ENCODE results near the gene ISYNA1. TPM values are rescaled to one million over a fixed set of nuclear protein-coding genes. Genes with fewer than 3 reads are reported as not detected.
A peak's percentile ranks its signal among the peaks of the same experiment; 100 is the strongest.

ISYNA1 gene
- total RNA-seq, 1 experiment from 2014 or later = 236 TPM

DNA sequence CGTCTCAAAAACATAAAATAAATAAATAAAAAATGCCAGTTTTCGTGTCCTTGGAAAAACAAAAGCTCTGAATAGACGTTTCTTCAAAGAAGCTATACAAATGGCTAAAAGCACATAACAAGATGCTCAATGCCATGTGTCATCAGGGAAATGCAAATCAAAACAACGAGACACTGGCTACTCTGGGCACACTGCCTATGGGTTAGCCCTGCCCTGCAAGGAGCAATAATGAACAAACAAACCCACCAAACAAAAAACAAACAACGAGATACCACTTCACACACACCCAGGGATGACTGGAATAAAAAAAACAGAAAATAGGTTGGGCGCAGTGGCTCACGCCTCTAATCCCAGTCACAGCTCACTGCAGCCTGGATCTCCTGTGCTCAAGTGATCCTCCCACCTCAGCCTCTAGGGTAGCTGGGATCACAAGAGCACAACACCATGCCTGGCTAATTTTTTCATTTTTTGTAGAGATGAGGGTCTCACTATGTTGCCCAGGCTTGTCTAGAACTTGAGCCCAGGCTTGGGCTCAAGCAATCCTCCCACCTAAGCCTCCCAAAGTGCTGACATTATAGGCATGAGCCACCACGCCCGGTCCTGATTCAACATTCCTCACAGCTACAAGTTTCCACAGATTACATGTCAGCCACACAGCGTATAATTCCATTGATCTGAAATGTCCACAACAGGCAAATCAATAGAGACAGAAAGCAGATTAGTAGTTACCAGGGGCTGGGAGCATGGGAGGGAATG is 15.5 kb upstream of the ISYNA1 start:
- CTCF ChIA-PET = interaction anchor here (1.1 to 3.9 kb wide), 2 partner anchors 9 to 16 kb away, joined by 6 to 37 read pairs; no protein-coding TSS in a partner anchor
- DNase-seq (ENCODE audit: low spot score) = no peak
- POLR2A ChIA-PET = no interaction called here
- Mint-ChIP-seq H3K27me3 (ENCODE audit: low read depth) (no peaks in the 10 kb centered on the region), H3K36me3 (peaks cover 8% of the 10 kb centered on the region), H3K9me3 (no peaks in the 10 kb centered on the region), H3K4me1 (peaks cover 3% of the 10 kb centered on the region; the same call in 1 of the 2 replicates), H3K27ac (peak overlapping the region; percentile 45), H3K4me3 (no peak overlapping the region)
- no peak for ATAC-seq
- TF ChIP-seq, protein P1, sequence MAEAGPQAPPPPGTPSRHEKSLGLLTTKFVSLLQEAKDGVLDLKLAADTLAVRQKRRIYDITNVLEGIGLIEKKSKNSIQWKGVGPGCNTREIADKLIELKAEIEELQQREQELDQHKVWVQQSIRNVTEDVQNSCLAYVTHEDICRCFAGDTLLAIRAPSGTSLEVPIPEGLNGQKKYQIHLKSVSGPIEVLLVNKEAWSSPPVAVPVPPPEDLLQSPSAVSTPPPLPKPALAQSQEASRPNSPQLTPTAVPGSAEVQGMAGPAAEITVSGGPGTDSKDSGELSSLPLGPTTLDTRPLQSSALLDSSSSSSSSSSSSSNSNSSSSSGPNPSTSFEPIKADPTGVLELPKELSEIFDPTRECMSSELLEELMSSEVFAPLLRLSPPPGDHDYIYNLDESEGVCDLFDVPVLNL (CRISPR knock-in tag; IDR thresholded peaks at IDR 0.05; ENCODE audit: borderline replicate concordance, low read depth) = no peak
- TF ChIP-seq TP53 (CRISPR knock-in tag; IDR thresholded peaks at IDR 0.05) (no peak), CBFB (CRISPR knock-in tag; IDR thresholded peaks at IDR 0.05; ENCODE audit: low read depth) (no peak), ELF4 (CRISPR knock-in tag; IDR thresholded peaks at IDR 0.05; ENCODE audit: low read depth) (no peak), FOXJ3 (CRISPR knock-in tag; IDR thresholded peaks at IDR 0.05; ENCODE audit: borderline replicate concordance) (no peak), CREB1 (CRISPR knock-in tag; IDR thresholded peaks at IDR 0.05) (no peak), PRRX2 (CRISPR knock-in tag; IDR thresholded peaks at IDR 0.05) (no peak), ZNF219 (CRISPR knock-in tag; IDR thresholded peaks at IDR 0.05; ENCODE audit: borderline replicate concordance) (no peak)
- TF ChIP-seq, protein P2, sequence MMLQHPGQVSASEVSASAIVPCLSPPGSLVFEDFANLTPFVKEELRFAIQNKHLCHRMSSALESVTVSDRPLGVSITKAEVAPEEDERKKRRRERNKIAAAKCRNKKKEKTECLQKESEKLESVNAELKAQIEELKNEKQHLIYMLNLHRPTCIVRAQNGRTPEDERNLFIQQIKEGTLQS (CRISPR knock-in tag; conservative IDR thresholded peaks at IDR 0.05) = no peak
- TF ChIP-seq, protein P3, sequence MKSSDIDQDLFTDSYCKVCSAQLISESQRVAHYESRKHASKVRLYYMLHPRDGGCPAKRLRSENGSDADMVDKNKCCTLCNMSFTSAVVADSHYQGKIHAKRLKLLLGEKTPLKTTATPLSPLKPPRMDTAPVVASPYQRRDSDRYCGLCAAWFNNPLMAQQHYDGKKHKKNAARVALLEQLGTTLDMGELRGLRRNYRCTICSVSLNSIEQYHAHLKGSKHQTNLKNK (CRISPR knock-in tag; IDR thresholded peaks at IDR 0.05) = no peak
- TF ChIP-seq, protein P4, sequence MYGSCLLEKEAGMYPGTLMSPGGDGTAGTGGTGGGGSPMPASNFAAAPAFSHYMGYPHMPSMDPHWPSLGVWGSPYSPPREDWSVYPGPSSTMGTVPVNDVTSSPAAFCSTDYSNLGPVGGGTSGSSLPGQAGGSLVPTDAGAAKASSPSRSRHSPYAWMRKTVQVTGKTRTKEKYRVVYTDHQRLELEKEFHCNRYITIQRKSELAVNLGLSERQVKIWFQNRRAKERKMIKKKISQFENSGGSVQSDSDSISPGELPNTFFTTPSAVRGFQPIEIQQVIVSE (CRISPR knock-in tag; IDR thresholded peaks at IDR 0.05; ENCODE audit: borderline replicate concordance) = no peak
- TF ChIP-seq, protein P5, sequence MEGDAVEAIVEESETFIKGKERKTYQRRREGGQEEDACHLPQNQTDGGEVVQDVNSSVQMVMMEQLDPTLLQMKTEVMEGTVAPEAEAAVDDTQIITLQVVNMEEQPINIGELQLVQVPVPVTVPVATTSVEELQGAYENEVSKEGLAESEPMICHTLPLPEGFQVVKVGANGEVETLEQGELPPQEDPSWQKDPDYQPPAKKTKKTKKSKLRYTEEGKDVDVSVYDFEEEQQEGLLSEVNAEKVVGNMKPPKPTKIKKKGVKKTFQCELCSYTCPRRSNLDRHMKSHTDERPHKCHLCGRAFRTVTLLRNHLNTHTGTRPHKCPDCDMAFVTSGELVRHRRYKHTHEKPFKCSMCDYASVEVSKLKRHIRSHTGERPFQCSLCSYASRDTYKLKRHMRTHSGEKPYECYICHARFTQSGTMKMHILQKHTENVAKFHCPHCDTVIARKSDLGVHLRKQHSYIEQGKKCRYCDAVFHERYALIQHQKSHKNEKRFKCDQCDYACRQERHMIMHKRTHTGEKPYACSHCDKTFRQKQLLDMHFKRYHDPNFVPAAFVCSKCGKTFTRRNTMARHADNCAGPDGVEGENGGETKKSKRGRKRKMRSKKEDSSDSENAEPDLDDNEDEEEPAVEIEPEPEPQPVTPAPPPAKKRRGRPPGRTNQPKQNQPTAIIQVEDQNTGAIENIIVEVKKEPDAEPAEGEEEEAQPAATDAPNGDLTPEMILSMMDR (IDR thresholded peaks at IDR 0.05) = no peak

DNA sequence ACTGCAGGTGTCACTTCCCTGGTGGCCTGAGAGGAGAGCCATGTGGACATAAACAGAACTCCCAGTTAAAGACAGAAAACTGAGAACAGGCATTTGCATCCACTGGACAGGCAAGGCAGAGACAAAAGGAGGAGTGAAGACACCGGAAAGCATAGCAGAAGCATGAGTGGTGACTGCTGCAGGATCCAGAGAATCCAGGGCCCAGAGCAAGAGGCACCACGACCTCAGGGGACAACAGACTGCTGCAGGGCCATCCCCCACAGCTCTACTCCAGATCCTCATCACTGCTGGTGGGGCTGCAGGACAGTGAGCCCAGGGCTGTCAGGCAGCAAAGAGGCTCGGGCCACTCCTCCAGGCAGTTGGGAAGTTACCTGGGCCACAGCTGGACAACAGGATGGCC is 14.5 kb upstream of the ISYNA1 start:
- POLR2A ChIA-PET = no interaction called here
- H3K4me3 Mint-ChIP-seq = no peak overlapping the region
- no peaks in the 10 kb centered on the region for H3K27me3 Mint-ChIP-seq (ENCODE audit: low read depth)
- CTCF ChIA-PET = interaction anchor here (1.1 to 3.9 kb wide), 5 partner anchors 10 to 403 kb away, joined by 3 to 37 read pairs (median 9); no protein-coding TSS in a partner anchor
- DNase-seq (ENCODE audit: low spot score) (no peak), ATAC-seq (no peak)
- H3K36me3 Mint-ChIP-seq = peaks cover 11% of the 10 kb centered on the region
- H3K9me3 Mint-ChIP-seq = no peaks in the 10 kb centered on the region
- H3K4me1 Mint-ChIP-seq = peaks cover 3% of the 10 kb centered on the region; the same call in 1 of the 2 replicates
- H3K27ac Mint-ChIP-seq = peak overlapping the region; percentile 46; the same call in 1 of the 2 replicates
- TF ChIP-seq, protein P6, sequence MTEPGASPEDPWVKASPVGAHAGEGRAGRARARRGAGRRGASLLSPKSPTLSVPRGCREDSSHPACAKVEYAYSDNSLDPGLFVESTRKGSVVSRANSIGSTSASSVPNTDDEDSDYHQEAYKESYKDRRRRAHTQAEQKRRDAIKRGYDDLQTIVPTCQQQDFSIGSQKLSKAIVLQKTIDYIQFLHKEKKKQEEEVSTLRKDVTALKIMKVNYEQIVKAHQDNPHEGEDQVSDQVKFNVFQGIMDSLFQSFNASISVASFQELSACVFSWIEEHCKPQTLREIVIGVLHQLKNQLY (CRISPR knock-in tag; IDR thresholded peaks at IDR 0.05) = no peak
- TF ChIP-seq JUN (CRISPR knock-in tag; IDR thresholded peaks at IDR 0.05) (no peak), NR1H2 (CRISPR knock-in tag; IDR thresholded peaks at IDR 0.05) (no peak), GTF2I (CRISPR knock-in tag; conservative IDR thresholded peaks at IDR 0.05) (no peak), TCF7 (CRISPR knock-in tag; IDR thresholded peaks at IDR 0.05; ENCODE audit: low read depth) (no peak), FOXK1 (CRISPR knock-in tag; IDR thresholded peaks at IDR 0.05) (no peak), SMAD4 (CRISPR knock-in tag; IDR thresholded peaks at IDR 0.05) (no peak), ZNF423 (CRISPR knock-in tag; IDR thresholded peaks at IDR 0.05) (no peak), ZNF396 (CRISPR knock-in tag; IDR thresholded peaks at IDR 0.05; ENCODE audit: borderline replicate concordance) (no peak)
- TF ChIP-seq, protein P7, sequence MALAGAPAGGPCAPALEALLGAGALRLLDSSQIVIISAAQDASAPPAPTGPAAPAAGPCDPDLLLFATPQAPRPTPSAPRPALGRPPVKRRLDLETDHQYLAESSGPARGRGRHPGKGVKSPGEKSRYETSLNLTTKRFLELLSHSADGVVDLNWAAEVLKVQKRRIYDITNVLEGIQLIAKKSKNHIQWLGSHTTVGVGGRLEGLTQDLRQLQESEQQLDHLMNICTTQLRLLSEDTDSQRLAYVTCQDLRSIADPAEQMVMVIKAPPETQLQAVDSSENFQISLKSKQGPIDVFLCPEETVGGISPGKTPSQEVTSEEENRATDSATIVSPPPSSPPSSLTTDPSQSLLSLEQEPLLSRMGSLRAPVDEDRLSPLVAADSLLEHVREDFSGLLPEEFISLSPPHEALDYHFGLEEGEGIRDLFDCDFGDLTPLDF (CRISPR knock-in tag; IDR thresholded peaks at IDR 0.05) = no peak
- TF ChIP-seq, protein P8, sequence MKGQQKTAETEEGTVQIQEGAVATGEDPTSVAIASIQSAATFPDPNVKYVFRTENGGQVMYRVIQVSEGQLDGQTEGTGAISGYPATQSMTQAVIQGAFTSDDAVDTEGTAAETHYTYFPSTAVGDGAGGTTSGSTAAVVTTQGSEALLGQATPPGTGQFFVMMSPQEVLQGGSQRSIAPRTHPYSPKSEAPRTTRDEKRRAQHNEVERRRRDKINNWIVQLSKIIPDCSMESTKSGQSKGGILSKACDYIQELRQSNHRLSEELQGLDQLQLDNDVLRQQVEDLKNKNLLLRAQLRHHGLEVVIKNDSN (CRISPR knock-in tag; IDR thresholded peaks at IDR 0.05) = no peak
- TF ChIP-seq, protein P9, sequence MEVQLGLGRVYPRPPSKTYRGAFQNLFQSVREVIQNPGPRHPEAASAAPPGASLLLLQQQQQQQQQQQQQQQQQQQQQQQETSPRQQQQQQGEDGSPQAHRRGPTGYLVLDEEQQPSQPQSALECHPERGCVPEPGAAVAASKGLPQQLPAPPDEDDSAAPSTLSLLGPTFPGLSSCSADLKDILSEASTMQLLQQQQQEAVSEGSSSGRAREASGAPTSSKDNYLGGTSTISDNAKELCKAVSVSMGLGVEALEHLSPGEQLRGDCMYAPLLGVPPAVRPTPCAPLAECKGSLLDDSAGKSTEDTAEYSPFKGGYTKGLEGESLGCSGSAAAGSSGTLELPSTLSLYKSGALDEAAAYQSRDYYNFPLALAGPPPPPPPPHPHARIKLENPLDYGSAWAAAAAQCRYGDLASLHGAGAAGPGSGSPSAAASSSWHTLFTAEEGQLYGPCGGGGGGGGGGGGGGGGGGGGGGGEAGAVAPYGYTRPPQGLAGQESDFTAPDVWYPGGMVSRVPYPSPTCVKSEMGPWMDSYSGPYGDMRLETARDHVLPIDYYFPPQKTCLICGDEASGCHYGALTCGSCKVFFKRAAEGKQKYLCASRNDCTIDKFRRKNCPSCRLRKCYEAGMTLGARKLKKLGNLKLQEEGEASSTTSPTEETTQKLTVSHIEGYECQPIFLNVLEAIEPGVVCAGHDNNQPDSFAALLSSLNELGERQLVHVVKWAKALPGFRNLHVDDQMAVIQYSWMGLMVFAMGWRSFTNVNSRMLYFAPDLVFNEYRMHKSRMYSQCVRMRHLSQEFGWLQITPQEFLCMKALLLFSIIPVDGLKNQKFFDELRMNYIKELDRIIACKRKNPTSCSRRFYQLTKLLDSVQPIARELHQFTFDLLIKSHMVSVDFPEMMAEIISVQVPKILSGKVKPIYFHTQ (CRISPR knock-in tag; IDR thresholded peaks at IDR 0.05) = no peak

All from WTC11 (cell line).